Measurements from ENCODE around the gene CFDP1.
"Not testable (repeated sequence)": the region's sequence is repeated elsewhere in the genome, so short reads cannot be mapped to it uniquely, and the experiment has no call there.

CFDP1 gene

DNA sequence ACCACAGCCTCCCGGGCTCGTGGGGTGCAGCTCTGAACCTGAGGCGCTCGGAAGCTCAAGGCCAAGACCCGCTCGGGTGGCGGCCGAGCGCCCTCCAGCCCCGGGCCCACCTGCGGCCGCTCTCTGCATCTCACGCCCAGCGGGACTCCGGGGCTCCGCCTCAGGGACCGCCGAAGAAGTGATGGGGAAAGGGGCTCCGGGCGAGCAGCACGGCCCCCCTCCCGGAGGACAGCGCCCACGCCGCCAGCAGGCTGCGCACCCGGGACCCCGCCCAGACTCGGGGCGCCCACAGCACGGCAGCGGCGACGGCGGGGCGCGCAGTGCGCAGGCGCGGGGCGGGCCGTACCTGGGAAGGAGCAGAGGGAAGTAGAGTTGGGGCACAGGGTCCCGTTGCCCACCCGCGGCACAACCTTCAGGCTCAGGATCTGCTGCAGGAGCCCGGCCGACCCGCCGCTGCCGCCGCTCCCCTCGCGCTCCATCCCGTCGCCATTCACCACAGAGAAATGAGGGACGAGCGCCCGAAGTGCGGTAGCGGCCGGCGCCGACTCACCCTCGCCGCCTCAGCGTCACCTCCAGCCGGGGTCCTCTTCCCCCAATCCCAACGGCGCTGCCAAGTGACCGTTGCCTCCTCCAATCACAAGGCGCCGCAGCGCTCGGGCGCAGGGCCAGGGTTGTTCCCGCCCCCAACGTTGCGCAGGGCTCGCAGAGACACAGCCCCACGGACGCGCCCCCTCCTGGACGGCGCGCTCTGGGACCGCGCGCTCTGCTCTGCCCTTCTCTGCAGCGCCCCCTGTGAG is 31.0 kb upstream of the CFDP1 start, which contains the start of gene TMEM170A:
TSS of gene TMEM170A (minus strand) at position 568 of the 797 bp plus-strand sequence. CDS start at position 479, 89 bp downstream.
- peak; percentile 98 for DNase-seq (ENCODE audit: low read depth)
- TF ChIP-seq, protein P1, sequence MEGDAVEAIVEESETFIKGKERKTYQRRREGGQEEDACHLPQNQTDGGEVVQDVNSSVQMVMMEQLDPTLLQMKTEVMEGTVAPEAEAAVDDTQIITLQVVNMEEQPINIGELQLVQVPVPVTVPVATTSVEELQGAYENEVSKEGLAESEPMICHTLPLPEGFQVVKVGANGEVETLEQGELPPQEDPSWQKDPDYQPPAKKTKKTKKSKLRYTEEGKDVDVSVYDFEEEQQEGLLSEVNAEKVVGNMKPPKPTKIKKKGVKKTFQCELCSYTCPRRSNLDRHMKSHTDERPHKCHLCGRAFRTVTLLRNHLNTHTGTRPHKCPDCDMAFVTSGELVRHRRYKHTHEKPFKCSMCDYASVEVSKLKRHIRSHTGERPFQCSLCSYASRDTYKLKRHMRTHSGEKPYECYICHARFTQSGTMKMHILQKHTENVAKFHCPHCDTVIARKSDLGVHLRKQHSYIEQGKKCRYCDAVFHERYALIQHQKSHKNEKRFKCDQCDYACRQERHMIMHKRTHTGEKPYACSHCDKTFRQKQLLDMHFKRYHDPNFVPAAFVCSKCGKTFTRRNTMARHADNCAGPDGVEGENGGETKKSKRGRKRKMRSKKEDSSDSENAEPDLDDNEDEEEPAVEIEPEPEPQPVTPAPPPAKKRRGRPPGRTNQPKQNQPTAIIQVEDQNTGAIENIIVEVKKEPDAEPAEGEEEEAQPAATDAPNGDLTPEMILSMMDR (conservative IDR thresholded peaks at IDR 0.05; ENCODE audit: control insufficient read depth, insufficient read depth, low read depth, low read length): peak; percentile 97
- peak within 1 kb of the TSS; percentile 70 for H3K4me3 ChIP-seq (ENCODE audit: control insufficient read depth, low read depth, low read length)

DNA sequence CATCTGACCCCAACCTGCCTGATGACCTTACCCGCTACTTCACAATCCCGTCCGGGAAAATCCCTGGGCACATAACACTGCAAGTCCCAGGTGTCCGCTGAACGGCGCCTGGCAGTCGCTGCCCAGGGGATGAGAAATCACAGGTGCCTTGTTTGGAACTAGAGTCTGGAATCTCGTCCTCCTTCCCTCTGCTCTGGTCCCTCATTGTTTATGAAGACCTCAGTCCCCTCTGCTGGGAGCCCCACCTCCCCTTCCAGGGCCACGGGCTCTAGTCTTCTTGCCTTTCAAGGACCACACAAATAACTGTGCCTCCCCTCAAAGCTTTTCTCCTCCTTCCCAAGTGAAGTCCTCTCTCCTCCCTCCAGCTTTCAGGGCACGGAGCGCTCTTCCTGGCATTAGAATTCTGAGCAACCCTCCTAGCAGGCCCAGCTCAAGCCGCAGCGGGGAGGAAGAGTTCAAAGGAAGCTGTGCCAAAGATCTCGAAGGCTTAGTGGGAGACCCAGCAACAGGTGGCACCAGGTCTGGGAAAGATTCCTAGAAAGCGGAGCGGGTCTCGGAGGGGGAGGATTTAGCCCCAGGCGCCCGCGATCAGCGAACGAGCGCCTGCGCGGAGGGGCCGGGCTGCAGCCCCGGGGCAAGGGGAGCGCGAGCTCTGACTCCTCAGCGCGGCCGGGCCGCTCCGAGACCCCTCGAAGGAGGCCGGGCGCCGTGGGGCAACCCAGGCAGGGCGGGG is 30.3 kb upstream of the CFDP1 start:
- not testable (repeated sequence) for DNase-seq (ENCODE audit: low read depth)
- H3K4me3 ChIP-seq (ENCODE audit: control insufficient read depth, low read depth, low read length): peak overlapping the region; percentile 70

DNA sequence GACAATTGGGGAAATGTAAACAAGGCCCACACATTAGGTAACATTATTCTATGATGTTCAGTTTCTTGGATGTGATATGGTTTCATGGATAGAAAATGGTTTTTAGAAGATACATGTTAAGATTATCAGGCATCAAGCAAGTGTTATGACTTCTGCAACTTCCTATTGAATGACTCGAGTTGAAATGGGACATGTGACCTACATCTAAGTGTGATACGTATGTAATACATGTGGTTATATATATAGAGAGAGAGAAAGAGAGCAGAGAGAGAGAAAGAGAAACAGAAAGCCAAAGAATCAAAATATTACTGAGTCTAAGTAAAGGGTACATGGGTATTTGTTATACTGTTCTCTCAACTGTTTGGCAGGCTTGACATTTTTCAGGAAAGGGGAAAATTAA is 29.5 kb upstream of the CFDP1 start:
- no peak for DNase-seq (ENCODE audit: low read depth)
- TF ChIP-seq, protein P1 (conservative IDR thresholded peaks at IDR 0.05; ENCODE audit: control insufficient read depth, insufficient read depth, low read depth, low read length): no peak
- peak overlapping the region; percentile 21 for H3K4me3 ChIP-seq (ENCODE audit: control insufficient read depth, low read depth, low read length)

DNA sequence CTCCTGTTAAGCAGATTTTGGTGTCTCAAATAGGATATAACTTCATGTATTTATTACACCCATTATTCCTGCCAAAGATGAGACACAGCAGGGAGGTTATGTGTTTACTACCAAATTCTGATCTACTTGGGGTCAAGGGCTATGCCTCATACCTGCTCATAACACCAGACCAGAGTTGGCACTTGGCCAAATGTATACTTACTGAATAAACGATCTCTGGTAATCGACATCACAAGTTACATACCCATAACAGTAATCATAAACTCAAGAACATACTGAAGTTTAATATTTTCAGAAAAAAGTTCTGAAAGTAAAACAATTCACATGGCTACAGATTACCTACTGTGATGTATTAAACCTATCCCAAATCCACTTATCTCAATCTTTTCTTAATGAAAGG is 28.3 kb upstream of the CFDP1 start:
- no peak overlapping the region for H3K4me3 ChIP-seq (ENCODE audit: control insufficient read depth, low read depth, low read length)
- no peak for DNase-seq (ENCODE audit: low read depth)
- TF ChIP-seq, protein P1 (conservative IDR thresholded peaks at IDR 0.05; ENCODE audit: control insufficient read depth, insufficient read depth, low read depth, low read length): no peak

DNA sequence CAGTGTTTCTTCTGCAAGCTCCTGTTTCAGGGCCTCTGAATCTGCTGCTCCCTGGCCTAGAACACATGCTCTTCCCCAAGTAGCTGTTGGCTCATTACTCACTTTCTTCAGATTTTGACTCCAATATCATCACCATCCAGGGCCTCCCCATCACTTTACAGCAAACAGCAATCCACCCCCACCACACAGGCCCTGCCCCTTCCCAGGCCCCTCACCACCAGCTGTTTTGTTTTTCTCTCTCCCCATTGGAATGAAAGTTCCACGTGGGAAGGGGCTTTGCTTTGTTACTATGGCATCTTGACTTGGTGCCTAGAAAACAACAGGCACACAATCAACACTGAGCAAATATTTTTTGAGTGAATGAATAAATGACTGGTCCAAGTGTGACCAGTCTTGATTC is 27.1 kb upstream of the CFDP1 start:
- TF ChIP-seq, protein P1 (conservative IDR thresholded peaks at IDR 0.05; ENCODE audit: control insufficient read depth, insufficient read depth, low read depth, low read length): no peak
- no peak for DNase-seq (ENCODE audit: low read depth)
- no peak overlapping the region for H3K4me3 ChIP-seq (ENCODE audit: control insufficient read depth, low read depth, low read length)

DNA sequence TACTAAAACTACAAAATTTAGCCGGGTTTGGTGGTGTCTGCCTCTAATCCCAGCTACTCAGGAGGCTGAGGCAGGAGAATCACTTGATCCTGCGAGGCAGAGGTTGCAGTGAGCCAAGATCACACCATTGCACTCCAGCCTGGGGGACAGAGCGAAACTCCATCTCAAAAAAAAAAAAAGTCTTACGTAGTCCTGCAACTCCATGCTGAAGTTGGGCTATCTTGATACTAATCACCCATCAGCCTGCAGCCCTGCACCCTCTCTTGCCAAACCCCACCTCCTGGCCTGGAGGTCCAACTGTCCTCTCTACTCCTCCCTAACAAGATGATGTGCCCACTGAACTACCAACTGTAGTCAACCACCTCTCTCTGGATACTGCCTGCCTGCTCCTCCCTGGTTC is 26.4 kb upstream of the CFDP1 start:
- no peak for DNase-seq (ENCODE audit: low read depth)
- TF ChIP-seq, protein P1 (conservative IDR thresholded peaks at IDR 0.05; ENCODE audit: control insufficient read depth, insufficient read depth, low read depth, low read length): no peak
- H3K4me3 ChIP-seq (ENCODE audit: control insufficient read depth, low read depth, low read length): no peak overlapping the region

DNA sequence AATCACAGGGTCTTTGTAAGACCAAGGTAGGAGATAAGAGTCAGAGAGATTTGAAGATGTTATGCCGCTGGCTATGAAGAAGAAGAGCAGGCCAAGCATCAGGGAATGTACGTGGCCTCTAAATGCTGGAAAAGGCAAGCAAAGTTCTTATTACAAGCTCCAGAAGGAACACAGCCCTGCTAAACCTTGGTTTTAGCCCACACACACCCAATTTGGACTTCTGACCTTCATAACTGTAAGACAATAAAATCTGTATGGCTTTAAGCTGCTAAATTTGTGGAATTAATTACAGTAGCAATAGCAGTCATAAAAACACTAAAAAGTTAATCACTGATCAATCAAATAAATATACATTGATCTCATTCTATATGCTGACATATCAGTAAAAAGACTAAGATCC is 25.1 kb upstream of the CFDP1 start:
- DNase-seq (ENCODE audit: low read depth): no peak
- no peak overlapping the region for H3K4me3 ChIP-seq (ENCODE audit: control insufficient read depth, low read depth, low read length)
- TF ChIP-seq, protein P1 (conservative IDR thresholded peaks at IDR 0.05; ENCODE audit: control insufficient read depth, insufficient read depth, low read depth, low read length): no peak
